Activated CD8-positive, alpha-beta T cell treated with anti-CD3 and anti-CD28 coated beads, Interleukin-2, amount 10 ng/mL, durations not matched to agents 7 days and 5 days (primary cell): ENCODE measurements around the gene CYP2A7. TPM values are rescaled to one million over a fixed set of nuclear protein-coding genes. Genes with fewer than 3 reads are reported as not detected.
"Not testable (repeated sequence)": the region's sequence is repeated elsewhere in the genome, so short reads cannot be mapped to it uniquely, and the experiment has no call there.

ENCODE experiments used
- ATAC-seq: fragments of 150-1000 bp; cut with Tn5 transposase; one replicate; pipeline ENCODE4 v1.10.0; 2021; ENCODE audit warnings: moderate library complexity
- CTCF ChIA-PET: fragments of 350-600 bp; sonication (Branson Sonifier 250); formaldehyde crosslinking; loops from one replicate; lab custom pipeline; 2021; ENCODE audit warnings: antibody characterized with exemption; lab: Charles Lee
- POLR2A ChIA-PET: fragments of 350-600 bp; sonication (Branson Sonifier 250); formaldehyde crosslinking; loops from one replicate; lab custom pipeline; 2021; ENCODE audit warnings: antibody characterized with exemption; lab: Charles Lee
- DNase-seq: peaks from one replicate; pipeline ENCODE4 v3.0.0-alpha.2; 2020
- H3K27ac Mint-ChIP-seq: one replicate; pipeline ENCODE4 v1.8.0; 2021; ENCODE audit warnings: mild to moderate bottlenecking, mixed read lengths
- H3K27me3 Mint-ChIP-seq: one replicate; pipeline ENCODE4 v1.8.0; 2021; ENCODE audit warnings: low read depth, mixed read lengths
- H3K36me3 Mint-ChIP-seq: one replicate; pipeline ENCODE4 v1.8.0; 2021; ENCODE audit warnings: low read depth, mixed read lengths
- H3K4me1 Mint-ChIP-seq: one replicate; pipeline ENCODE4 v1.8.0; 2021; ENCODE audit warnings: low read depth, mixed read lengths
- H3K4me3 Mint-ChIP-seq: one replicate; pipeline ENCODE4 v1.8.0; 2021; ENCODE audit warnings: mild to moderate bottlenecking, mixed read lengths
- H3K9me3 Mint-ChIP-seq: one replicate; pipeline ENCODE4 v1.8.0; 2022; ENCODE audit warnings: mixed read lengths; ENCODE audit not compliant: insufficient read depth
- total RNA-seq, 2 experiments: library from RNA; stranded (reverse); gene quantifications; one replicate each; pipeline ENCODE4 v1.2.3, GENCODE V29; 2021

Gene CYP2A7, protein sequence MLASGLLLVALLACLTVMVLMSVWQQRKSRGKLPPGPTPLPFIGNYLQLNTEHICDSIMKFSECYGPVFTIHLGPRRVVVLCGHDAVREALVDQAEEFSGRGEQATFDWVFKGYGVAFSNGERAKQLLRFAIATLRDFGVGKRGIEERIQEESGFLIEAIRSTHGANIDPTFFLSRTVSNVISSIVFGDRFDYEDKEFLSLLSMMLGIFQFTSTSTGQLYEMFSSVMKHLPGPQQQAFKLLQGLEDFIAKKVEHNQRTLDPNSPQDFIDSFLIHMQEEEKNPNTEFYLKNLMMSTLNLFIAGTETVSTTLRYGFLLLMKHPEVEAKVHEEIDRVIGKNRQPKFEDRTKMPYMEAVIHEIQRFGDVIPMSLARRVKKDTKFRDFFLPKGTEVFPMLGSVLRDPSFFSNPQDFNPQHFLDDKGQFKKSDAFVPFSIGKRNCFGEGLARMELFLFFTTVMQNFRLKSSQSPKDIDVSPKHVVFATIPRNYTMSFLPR
- total RNA-seq, result not detected

DNA sequence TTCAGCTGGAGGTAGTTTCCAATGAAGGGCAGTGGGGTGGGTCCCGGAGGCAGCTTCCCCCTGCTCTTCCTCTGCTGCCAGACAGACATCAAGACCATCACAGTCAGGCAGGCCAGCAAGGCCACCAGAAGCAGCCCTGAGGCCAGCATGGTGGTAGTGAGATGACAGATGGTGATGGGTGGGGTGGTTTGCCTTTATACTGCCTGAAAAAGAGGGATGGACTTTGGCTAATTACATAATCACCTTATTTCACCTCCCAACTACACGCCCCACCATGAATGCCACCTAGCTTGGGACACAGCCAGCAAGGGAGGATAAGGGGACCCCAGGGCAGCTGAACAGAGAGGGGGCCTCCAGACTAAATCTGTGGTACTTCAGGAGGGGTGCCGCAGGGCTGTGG, at the start of gene CYP2A7:
Gene CYP2A7 (minus strand): TSS at position 170 of the 400 bp plus-strand sequence. CDS start 21 bp downstream, at position 149.
- H3K27me3 Mint-ChIP-seq, result peaks cover 48% of the 10 kb centered on the region
- H3K36me3 Mint-ChIP-seq, CTCF ChIA-PET, H3K9me3 Mint-ChIP-seq, ATAC-seq, DNase-seq, H3K27ac Mint-ChIP-seq, H3K4me1 Mint-ChIP-seq, POLR2A ChIA-PET, H3K4me3 Mint-ChIP-seq: not testable (repeated sequence)

DNA sequence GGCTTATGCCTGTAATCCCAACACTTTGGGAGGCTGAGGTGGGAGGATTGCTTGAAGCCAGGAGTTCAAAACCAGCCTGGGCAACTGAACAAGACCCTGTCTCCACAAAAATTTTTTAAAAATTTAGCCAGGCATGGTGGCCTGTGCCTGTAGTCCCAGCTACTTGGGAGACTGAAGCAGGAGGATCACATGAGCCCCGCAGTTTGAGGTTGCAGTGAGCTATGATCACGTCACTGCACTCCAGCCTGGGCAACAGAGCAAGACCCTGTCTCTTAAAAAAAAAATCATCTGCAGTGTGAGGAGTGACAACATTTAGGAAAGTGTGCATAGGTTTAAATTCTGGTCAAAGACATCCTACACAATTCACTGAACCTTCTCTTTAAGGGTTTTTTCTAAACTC, 48.8 kb upstream of the CYP2A7 start:
- peaks cover 14% of the 10 kb centered on the region for H3K27me3 Mint-ChIP-seq
- ATAC-seq, H3K4me3 Mint-ChIP-seq, H3K4me1 Mint-ChIP-seq, CTCF ChIA-PET, H3K27ac Mint-ChIP-seq, H3K36me3 Mint-ChIP-seq, DNase-seq, H3K9me3 Mint-ChIP-seq: not testable (repeated sequence)
- POLR2A ChIA-PET, result interaction anchor here (0.5 kb wide), 1 partner anchor 33 kb away, joined by 3 read pairs; no protein-coding TSS in a partner anchor

DNA sequence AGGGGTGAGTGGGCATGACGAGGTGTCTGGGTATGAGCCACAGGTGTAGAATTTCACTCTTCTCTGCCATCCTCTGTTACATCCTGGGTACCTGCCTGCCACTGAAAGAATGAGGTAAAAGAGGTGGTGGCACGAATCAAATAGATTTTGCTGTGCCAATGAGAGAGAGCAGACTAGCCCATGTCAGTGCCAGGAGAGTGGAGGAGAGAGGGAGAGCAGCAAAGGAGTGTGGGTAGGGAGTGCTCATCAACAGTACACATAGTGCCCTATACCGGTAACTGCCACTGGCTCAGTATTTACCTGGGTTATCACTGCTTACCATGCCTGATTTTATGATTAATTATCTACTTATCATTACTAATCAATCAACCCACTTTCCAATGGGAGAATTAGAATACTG, 47.9 kb upstream of the CYP2A7 start:
- ATAC-seq, H3K4me1 Mint-ChIP-seq: not testable (repeated sequence)

DNA sequence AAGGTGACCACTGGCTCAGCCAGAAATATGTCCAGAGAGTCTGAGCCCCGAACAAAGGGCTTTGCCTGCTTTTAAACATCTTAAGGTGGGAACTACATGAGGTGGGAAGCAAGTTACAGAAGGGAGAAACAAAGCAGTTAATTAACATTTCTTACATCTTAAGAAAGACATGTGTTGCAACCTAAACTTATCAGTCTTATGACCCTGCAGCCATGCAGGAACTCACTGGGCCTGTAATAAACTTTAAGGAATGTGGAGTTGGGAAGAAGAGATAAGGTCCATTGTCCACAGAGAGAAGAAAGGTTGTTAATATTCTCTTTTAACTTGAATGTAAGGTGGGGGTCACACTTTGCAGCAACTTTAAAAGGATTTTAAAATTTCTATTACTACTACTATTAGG, 46.8 kb upstream of the CYP2A7 start:
- no peak for DNase-seq
- CTCF ChIA-PET, result no interaction called here
- Mint-ChIP-seq H3K27ac (no peak overlapping the region), H3K27me3 (peaks cover 13% of the 10 kb centered on the region), H3K9me3 (no peaks in the 10 kb centered on the region), H3K4me3 (no peak overlapping the region), H3K4me1 (no peaks in the 10 kb centered on the region), H3K36me3 (no peaks in the 10 kb centered on the region)
- no peak for ATAC-seq
- POLR2A ChIA-PET, result no interaction called here

More for the DNA sequence above, 47.9 kb upstream of the CYP2A7 start:
- H3K36me3 Mint-ChIP-seq, POLR2A ChIA-PET, H3K4me3 Mint-ChIP-seq, CTCF ChIA-PET, H3K9me3 Mint-ChIP-seq, H3K27ac Mint-ChIP-seq, DNase-seq: not testable (repeated sequence)
- peaks cover 13% of the 10 kb centered on the region for H3K27me3 Mint-ChIP-seq

DNA sequence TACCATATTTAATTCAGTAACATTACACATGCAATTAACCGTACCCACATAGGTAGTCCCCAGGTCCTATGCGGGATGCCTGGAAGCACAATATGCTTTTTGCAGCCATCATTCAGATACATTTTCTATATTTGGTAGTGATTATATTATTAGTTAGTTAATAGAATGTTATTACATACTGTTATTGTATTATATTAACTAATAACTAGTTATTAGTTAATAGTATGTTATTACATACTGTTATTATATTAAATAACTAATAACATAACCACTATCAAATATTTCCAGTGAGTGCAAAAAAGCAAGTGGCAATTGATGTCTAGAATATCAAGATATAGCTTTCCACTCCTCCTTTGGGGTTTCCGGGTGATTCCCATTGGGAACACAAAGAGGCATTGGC, 45.5 kb upstream of the CYP2A7 start:
- ATAC-seq (no peak), DNase-seq (no peak)
- Mint-ChIP-seq H3K4me1 (no peaks in the 10 kb centered on the region), H3K27me3 (peaks cover 11% of the 10 kb centered on the region), H3K9me3 (no peaks in the 10 kb centered on the region), H3K36me3 (no peaks in the 10 kb centered on the region), H3K27ac (no peak overlapping the region), H3K4me3 (no peak overlapping the region)
- ChIA-PET CTCF (no interaction called here), POLR2A (no interaction called here)

DNA sequence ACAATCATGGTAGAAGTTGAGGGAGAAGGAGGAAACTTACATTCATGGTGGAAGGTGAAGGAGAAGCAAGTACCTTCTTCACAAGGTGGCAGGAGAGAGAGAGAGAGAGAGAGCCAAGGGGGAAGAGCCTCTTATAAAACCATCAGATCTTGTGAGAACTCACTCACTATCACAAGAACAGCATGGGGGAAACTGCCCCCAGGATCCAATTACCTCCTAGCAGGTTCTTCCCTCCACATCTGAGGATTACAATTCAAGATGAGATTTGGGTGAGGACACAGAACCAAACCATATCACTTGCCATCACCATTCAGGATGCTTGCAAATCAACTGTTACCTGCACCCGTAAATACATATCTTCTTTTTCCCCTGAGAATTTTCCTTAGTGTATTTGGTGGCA, 44.2 kb upstream of the CYP2A7 start:
- H3K4me3 Mint-ChIP-seq, H3K4me1 Mint-ChIP-seq, H3K27me3 Mint-ChIP-seq, H3K27ac Mint-ChIP-seq, CTCF ChIA-PET, POLR2A ChIA-PET, ATAC-seq, H3K9me3 Mint-ChIP-seq, H3K36me3 Mint-ChIP-seq, DNase-seq: not testable (repeated sequence)

DNA sequence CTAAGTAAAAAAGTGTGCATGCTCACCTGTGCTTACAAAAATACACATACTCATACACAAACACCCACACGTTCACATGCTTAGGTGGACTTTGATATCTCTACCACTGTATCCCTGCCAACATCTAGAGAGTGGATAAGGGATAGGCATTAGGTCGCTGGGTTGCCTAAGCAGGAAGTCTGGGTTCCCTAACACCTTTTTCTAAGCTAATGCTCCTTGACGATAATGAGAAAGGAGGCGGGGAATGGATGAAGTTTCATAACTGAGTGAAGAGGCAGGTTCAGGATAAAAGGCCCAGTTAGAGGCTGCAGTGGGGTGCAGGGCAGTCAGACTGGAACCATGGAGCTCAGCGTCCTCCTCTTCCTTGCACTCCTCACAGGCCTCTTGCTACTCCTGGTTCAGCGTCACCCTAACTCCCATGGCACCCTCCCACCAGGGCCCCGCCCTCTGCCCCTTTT, 41.9 kb upstream of the CYP2A7 start:
- Mint-ChIP-seq H3K4me3 (no peak overlapping the region), H3K27me3 (peaks cover 5% of the 10 kb centered on the region), H3K36me3 (peaks cover 2% of the 10 kb centered on the region), H3K27ac (no peak overlapping the region), H3K9me3 (peaks cover 10% of the 10 kb centered on the region), H3K4me1 (no peaks in the 10 kb centered on the region)
- no peak for ATAC-seq
- no peak for DNase-seq
- POLR2A ChIA-PET, result no interaction called here
- CTCF ChIA-PET, result no interaction called here

DNA sequence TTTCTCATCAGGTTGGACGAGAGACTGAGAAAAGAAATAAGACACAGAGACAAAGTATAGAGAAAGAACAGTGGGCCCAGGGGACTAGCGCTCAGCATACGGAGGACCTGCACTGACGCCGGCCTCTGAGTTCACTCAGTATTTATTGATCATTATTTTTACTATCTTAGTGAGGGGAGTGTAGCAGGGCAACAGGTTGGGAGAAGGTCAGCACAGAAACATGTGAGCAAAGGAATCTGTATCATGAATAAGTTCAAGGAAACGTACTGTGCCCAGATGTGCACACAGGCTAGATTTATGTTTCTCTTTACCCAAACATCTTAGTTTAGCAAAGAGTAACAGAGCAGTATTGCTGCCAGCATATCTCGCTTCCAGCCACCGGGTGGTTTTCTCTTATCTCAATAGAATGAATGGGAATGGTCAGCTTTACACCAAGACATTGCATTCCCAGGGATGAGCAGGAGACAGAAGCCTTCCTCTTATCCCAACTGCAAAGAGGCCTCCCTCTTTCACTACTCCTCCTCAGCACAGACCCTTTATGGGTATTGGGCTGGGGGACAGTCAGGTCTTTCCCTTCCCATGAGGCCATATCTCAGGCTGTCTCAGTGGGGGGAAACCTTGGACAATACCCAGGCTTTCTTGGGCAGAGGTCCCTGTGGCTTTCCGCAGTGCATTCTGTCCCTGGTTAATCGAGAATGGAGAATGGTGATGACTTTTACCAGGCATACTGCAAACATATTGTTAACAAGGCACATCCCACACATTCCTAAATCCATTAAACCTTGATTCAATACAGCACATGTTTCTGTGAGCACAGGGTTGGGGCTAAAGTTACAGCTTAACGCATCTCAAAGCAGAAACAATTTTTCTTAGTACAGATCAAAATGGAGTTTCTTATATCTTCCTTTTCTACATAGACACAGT, 40.5 kb upstream of the CYP2A7 start:
- H3K4me1 Mint-ChIP-seq, CTCF ChIA-PET, H3K27me3 Mint-ChIP-seq, POLR2A ChIA-PET, DNase-seq, ATAC-seq, H3K27ac Mint-ChIP-seq, H3K36me3 Mint-ChIP-seq, H3K4me3 Mint-ChIP-seq, H3K9me3 Mint-ChIP-seq: not testable (repeated sequence)

DNA sequence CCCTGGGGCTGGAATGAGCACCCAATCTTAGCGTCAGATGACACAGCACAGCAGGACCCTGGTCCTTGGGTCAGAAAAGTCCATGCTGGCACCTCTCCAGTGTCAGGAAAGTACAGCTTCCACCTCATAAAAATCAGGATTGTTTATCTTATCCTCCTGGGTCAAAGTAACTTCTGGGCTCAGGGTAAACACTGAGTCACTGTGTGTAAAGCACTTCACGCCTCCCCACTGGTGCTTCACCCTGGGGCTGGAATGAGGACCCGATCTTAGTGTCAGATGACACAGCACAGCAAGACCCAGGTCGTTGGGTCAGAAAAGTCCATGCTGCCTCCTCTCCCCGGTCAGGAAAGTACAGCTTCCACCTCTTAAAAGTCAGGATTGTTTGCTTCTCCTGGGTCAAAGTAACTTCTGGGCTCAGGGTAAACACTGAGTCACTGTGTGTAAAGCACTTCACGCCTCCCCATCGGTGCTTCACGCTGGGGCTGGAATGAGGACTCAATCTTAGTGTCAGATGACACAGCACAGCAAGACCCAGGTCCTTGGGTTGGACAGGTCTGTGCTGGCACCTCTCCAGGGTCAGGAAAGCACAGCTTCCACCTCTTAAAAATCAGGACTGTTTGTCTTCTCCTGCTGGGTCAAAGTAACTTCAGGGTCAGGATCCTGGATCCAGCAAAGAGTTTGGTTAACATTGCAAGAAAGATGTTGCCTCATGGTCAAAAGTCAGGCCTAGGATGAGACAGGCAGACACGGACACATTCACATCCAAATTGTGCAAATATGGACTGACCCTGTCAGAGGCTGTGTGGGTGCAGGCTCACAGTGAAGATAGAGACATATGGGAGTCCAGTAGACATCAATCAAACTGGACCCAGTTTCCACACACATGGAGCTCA, 39.2 kb upstream of the CYP2A7 start:
- peaks cover 10% of the 10 kb centered on the region for H3K9me3 Mint-ChIP-seq
- POLR2A ChIA-PET, result no interaction called here
- H3K27ac Mint-ChIP-seq, result no peak overlapping the region
- H3K4me3 Mint-ChIP-seq, result no peak overlapping the region
- CTCF ChIA-PET, result no interaction called here
- DNase-seq (no peak), ATAC-seq (no peak)
- H3K27me3 Mint-ChIP-seq, result peaks cover 1% of the 10 kb centered on the region
- no peaks in the 10 kb centered on the region for H3K4me1 Mint-ChIP-seq
- peaks cover 2% of the 10 kb centered on the region for H3K36me3 Mint-ChIP-seq

DNA sequence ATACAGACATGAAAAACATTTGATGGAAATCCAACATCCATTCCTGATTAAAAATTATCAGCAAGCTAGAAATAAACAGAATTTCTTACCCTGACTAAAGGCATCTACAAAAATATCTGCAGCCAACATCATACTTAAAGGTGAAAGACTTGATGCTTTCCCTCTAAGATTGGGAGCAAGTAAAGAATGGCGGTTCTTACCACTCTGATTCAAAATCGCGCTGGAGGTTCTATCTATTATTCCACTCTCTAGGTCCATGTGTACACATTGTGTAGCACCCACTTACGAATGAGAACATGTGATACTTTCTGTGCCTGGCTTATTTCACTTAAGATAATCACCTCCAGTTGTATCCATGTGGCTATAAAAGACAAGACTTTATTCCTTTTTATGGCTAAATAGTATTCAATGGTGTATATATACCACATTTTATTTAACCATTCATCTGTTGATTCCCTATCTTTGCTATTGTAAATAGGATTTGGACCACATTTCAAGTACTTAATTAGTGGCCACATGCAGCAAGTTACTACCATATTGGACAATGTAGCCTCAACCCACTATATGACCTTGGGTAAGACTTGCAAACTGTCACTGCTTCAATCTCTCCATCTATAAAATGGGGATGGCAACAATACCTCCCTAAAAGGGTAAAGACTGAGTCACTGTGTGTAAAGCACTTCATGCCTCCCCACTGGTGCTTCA, 38.4 kb upstream of the CYP2A7 start:
- POLR2A ChIA-PET, result no interaction called here
- H3K4me1 Mint-ChIP-seq, result no peaks in the 10 kb centered on the region

More for the DNA sequence above, 38.4 kb upstream of the CYP2A7 start:
- no peak for ATAC-seq
- peaks cover 8% of the 10 kb centered on the region for H3K27me3 Mint-ChIP-seq
- CTCF ChIA-PET, result no interaction called here
- no peak overlapping the region for H3K4me3 Mint-ChIP-seq
- H3K27ac Mint-ChIP-seq, result no peak overlapping the region
- H3K36me3 Mint-ChIP-seq, result peaks cover 2% of the 10 kb centered on the region
- DNase-seq, result no peak
- peaks cover 10% of the 10 kb centered on the region for H3K9me3 Mint-ChIP-seq
